Mucosa of descending colon (tissue), 3 donors: Measurements from ENCODE around the gene SCN1A. TPM values are rescaled to one million over a fixed set of nuclear protein-coding genes. Genes with fewer than 3 reads are reported as not detected.

Experiments
- ATAC-seq: fragments of 200-7000 bp; cut with Tn5 transposase; one replicate; pipeline ENCODE4 v1.9.1; 2020; ENCODE audit warnings: mild to moderate bottlenecking, moderate library complexity
- DNase-seq, 3 donors: peaks; one replicate each; pipeline ENCODE4 v3.0.0-alpha.2; 2020
- H3K36me3 ChIP-seq: fragments of 200-600 bp; one replicate; pipeline ENCODE4 v1.8.0; 2021; ENCODE audit warnings: low read depth, mild to moderate bottlenecking
- H3K4me1 ChIP-seq: fragments of 200-600 bp; one replicate; pipeline ENCODE4 v1.8.0; 2021; ENCODE audit warnings: low read depth, mild to moderate bottlenecking
- H3K4me3 ChIP-seq: fragments of 200-600 bp; one replicate; pipeline ENCODE4 v1.8.0; 2021; ENCODE audit warnings: mild to moderate bottlenecking
- H3K9me3 ChIP-seq: fragments of 200-600 bp; one replicate; pipeline ENCODE4 v1.8.0; 2021; ENCODE audit warnings: mild to moderate bottlenecking
- intact Hi-C, 2 donors: fragments of 100-400 bp; cut with DNase I in 1 of 2; cut with micrococcal nuclease in 1 of 2; formaldehyde crosslinking; loops; one replicate each; pipeline versions ENCODE4 v1.11.0 to v1.11.1; 2022; cut with DNase I, micrococcal nuclease
- total RNA-seq, 3 donors: library from RNA; stranded (reverse); fragmentation: NEBNext Ultra II Directional in 2 of 3; extraction: Animal tissue kit (Norgen Biotek cat#: 25700) in 2 of 3; gene quantifications; one replicate each; pipeline versions ENCODE4 v1.2.1 to v1.2.4, GENCODE V29; 2021 to 2023
- TF ChIP-seq, protein P1 (sequence below): fragments of 200-600 bp; IDR thresholded peaks from one replicate; pipeline ENCODE4 v1.8.0; 2022; ENCODE audit warnings: antibody characterized with exemption, mild to moderate bottlenecking
- donor health status: DM: no; HTN: no; CAD: no; lungs with moderate emphysema.
- donor health status: DM: no; HTN: no; CAD: no.
- donor health status: DM: no; HTN: yes; CAD: no.

SCN1A gene
- total RNA-seq, 3 donors from 2014 or later: 0.82 TPM; not detected in 2

DNA sequence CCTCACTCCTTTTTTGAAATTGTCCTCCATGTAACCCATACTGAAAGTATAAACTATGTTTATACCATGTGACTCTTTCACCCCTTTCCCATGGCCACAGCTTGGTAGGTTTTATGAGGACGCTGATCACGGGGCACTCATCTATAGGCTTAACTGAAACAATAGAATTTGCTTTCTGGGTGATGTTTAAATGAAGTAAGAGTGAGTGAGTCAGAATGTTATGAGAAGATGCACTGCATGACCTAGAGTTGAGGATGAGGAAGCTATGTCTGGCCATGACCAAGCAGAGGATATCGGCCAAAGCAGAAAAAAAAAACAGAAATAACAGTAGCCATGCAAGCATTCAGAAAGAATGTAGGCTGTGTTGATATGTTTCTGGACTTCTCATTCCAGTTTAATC, 34.9 kb downstream of the SCN1A start:
- H3K4me1 ChIP-seq: no peaks in the 10 kb centered on the region
- H3K36me3 ChIP-seq: no peaks in the 10 kb centered on the region
- H3K4me3 ChIP-seq: no peak overlapping the region
- TF ChIP-seq, protein P1, sequence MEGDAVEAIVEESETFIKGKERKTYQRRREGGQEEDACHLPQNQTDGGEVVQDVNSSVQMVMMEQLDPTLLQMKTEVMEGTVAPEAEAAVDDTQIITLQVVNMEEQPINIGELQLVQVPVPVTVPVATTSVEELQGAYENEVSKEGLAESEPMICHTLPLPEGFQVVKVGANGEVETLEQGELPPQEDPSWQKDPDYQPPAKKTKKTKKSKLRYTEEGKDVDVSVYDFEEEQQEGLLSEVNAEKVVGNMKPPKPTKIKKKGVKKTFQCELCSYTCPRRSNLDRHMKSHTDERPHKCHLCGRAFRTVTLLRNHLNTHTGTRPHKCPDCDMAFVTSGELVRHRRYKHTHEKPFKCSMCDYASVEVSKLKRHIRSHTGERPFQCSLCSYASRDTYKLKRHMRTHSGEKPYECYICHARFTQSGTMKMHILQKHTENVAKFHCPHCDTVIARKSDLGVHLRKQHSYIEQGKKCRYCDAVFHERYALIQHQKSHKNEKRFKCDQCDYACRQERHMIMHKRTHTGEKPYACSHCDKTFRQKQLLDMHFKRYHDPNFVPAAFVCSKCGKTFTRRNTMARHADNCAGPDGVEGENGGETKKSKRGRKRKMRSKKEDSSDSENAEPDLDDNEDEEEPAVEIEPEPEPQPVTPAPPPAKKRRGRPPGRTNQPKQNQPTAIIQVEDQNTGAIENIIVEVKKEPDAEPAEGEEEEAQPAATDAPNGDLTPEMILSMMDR: no peak
- intact Hi-C loops: no loop called here
- DNase-seq (no peak), ATAC-seq (no peak)
- H3K9me3 ChIP-seq: no peaks in the 10 kb centered on the region

DNA sequence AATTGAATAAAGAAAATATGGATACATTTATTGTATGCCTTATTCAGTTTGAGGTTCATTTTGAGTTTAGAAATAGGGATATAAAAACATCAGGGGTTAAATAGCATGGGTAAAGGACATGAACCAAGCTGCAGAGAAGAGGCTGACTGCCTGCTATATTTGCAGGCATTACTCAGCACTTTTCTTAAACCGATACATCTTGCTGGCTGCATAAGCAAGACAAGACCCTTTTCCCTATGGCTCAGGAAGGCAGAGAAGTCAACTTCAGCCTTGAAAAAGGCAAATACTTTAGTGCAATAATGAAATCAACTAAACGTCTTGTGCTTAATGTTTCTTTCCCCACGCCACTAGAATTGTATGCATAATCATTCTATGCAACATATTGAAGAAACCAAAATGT, 36.4 kb downstream of the SCN1A start:
- no peaks in the 10 kb centered on the region for H3K4me1 ChIP-seq
- H3K9me3 ChIP-seq: no peaks in the 10 kb centered on the region
- TF ChIP-seq, protein P1: no peak
- intact Hi-C loops: no loop called here
- no peak overlapping the region for H3K4me3 ChIP-seq
- DNase-seq (no peak), ATAC-seq (no peak)
- no peaks in the 10 kb centered on the region for H3K36me3 ChIP-seq

DNA sequence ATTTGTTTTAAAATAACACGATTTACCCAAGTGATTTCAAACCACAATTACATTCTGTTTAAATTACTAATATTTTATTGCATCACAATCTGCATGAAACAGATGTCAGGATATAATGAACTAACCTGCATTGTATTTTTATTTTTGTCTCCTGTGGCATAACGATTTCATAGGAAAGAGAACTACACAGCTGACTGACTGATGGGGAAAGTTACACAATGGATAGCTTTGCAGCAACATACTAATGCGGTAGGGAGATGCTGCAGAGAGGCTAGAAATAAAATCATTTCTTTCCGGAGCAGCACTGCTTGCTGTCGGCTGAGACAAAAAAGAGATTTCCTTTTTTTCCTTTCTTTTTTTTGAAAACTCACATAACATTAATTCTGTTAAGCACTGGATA, 36.9 kb downstream of the SCN1A start:
- no peaks in the 10 kb centered on the region for H3K4me1 ChIP-seq
- TF ChIP-seq, protein P1: no peak
- ATAC-seq: no peak

DNA sequence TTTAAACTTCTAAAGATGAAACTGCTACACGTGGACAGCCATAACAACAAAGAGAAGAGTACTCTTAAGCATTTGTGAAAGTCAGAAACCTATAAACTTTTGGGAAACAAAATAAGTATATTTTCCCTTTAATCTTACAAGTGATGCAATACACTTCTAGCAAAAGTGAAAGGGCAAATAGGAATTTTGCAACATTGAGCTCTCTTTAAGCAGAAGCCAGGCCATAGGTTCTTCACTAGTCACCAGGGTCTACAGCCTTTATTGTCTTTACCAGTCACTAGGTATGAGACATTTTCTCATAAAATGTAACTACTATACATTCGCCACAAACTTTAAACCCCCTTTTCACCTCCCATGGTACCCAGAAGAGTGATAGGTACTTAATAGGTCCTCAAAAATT, 37.5 kb downstream of the SCN1A start:
- H3K9me3 ChIP-seq: no peaks in the 10 kb centered on the region
- TF ChIP-seq, protein P1: no peak
- no peaks in the 10 kb centered on the region for H3K4me1 ChIP-seq
- no peak for ATAC-seq
- H3K36me3 ChIP-seq: no peaks in the 10 kb centered on the region
- no peak for DNase-seq
- intact Hi-C loops: no loop called here
- no peak overlapping the region for H3K4me3 ChIP-seq

More for the DNA sequence above, 36.9 kb downstream of the SCN1A start:
- intact Hi-C loops: no loop called here
- DNase-seq: no peak
- Histone ChIP-seq H3K36me3 (no peaks in the 10 kb centered on the region), H3K4me3 (no peak overlapping the region), H3K9me3 (no peaks in the 10 kb centered on the region)

DNA sequence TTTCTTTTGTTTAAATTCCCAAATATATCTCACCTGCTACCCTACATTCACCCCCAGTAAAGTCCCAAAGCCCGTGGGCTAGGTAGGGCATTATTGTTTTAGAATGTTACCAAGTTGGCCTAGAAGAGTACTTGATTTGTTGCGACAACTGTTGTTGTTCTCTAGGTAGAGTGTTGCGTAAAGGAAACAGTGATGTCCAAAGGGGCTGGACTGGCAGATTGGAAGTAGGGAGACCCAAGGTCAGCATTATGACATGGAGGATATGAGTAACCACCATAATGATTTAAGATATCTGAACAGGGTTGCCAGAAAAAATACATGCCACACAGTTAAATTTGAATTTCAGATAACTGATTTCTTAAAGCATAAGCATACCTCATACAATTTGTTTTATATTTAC, 39.2 kb downstream of the SCN1A start:
- Histone ChIP-seq H3K36me3 (no peaks in the 10 kb centered on the region), H3K9me3 (no peaks in the 10 kb centered on the region), H3K4me1 (no peaks in the 10 kb centered on the region), H3K4me3 (no peak overlapping the region)
- ATAC-seq (no peak), DNase-seq (no peak)
- intact Hi-C loops: no loop called here
- TF ChIP-seq, protein P1: no peak

DNA sequence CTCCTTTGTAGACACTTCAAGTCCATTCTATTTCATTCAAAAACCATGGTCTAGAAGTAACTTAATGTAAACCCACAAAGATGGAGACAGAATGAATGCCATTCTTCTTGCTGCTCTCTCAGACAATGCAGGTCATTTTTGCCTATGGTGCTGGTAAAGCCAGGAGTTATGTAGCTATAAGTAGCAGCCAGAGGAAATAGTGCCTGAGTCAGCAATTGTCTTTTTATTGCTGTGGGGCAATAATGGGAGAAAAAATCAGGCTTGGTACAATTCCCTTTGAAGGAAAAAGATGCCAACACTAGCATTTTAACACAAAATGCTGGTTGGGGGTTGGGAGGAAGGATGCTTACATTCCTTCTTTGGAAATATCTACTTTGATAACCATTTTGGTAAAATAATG, 43.5 kb downstream of the SCN1A start:
- intact Hi-C loops: no loop called here
- H3K9me3 ChIP-seq: no peaks in the 10 kb centered on the region
- DNase-seq (no peak), ATAC-seq (no peak)
- H3K4me1 ChIP-seq: no peaks in the 10 kb centered on the region
- no peaks in the 10 kb centered on the region for H3K36me3 ChIP-seq
- no peak overlapping the region for H3K4me3 ChIP-seq
- TF ChIP-seq, protein P1: no peak
